UCSD-AML1 (cell line): Measurements from ENCODE around the gene STAC3.

Source experiments
- DNase-seq: peaks from one replicate; lab custom pipeline; 2025; ENCODE audit not compliant: unreplicated experiment; lab: John Stamatoyannopoulos, UW

Gene STAC3

DNA sequence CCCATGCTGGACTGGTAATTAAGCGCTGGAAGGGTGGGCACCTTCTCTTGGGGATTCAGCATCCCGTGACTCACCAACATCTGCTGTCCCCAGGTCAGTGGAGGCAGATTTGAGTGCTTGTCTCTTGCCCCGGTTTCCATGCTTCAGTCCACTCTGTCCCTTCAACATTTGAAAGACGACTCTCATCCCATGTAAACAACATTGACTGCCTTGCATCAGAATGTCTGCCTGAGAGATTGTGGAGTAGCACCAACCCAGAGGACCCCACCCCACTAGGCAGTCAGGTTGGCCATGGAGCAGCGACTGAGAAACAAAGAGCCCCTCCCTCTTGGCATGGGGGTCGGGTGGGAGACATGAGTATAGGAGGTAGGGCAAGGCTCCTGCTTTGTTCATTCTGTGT lies 4.9 kb upstream of the STAC3 start:
- DNase-seq = no peak

DNA sequence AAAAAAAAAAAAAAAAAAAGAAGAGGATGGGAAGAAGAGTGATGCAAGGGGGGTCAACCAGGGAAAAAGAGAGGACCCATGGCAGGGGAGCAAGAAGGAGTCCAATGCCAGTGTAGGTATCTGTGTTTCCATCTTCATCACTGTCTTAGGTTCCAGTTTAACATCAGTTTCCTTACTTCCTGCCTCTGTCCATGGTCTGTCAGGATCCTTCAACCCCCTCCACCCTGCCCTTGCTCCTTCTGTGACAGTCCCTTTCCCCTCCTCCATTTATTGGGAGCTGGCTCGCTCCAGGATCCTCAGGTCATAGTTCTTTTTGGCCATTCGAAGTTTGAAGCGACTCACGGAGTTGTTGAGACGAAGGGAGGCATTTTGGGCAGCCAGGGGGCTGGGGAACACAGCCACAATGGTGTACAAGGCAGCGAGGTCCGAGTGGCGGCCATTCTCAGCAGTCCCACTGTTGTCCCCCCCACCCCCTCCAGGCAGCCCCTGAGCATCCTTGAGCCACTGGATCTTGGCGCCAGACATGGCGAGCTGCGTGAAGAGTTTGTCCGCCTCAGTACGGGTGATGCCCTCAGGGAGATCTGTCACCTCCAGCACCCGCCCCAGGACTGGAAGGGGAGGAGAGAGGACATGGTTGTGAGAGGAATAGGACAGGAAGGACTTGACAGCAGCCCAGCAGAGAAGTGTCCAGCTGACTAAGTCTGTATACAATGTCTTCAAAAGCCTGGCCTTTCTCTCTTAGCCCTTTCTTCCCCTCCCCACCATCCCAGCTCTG lies 3.7 kb upstream of the STAC3 start:
- no peak for DNase-seq

DNA sequence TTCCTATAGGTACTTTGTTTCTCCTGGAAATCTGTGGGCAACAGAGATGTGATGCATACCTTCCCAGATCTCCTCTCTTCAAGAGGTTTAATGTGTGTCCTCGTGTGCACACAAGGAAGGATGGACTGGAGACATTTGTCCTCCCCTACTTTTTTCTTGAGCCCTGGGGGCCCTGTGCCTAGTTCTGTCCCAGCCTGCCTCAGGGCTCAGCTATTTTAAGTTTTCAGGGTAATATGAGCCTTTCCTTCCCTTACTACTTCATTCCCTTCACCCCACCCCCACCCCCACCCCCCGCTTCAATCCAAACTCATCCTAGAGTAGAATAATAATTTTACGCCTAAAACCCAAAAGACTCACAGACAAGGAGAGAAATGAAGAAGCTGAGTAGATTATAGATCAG lies 446 bp downstream of the STAC3 start:
- DNase-seq = no peak

DNA sequence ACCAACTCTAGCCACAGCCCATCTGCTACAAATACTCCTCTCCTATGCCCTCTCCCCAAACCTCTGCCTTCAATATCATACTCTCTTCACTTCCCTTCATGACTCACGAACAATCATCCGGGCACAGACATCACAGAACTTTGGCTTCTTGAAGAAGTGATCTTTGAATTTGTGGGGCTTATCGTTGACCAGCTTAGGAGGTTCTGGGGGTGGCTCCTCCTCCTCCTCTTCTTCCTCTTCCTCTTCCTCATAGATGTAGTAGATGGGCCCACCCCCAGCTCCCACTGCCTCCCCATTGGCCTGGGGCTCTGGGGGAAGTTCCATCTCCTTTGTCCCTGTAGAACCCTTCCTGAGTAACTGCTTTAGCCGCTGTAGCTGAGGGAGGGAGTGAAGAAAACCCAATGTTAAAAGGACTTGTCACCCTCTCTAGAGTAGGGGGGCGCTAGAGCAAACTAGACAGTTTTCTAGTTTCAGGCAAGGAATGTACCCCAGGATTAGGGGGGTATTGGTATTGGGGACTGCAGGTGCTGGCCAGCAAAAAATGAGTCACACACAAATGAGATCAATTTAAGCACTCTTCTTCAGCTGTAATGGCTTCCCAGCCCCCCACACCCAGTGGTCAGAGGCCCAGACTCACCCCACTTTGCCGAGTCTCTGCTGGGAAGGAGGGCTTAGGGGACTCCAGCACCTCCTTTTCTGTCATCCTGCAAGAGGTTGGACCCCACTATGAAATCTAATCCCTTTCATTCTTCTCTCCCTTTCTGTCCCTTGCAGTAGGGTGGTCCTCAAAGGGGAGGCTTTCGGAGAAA lies 1.8 kb downstream of the STAC3 start:
- peak; percentile 80 for DNase-seq

DNA sequence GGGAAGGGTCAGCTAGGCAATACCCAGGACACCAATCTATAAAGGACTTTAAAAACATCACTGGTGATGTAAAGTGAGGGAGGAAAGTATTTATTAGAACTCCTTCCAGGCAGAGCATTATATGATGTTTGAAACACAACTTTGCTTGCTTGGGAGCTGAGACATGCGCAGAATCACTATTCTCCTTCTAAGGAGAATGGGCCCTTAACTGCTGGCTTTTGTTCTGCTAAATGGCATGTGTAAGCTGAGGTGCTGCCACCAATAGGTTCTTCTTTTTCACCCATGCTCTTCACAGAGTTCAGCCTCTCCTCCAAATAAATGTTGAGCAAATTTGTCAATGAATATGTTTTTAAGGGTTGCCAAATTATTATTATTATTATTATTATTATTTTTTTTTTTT lies 3.9 kb downstream of the STAC3 start:
- DNase-seq = no peak

DNA sequence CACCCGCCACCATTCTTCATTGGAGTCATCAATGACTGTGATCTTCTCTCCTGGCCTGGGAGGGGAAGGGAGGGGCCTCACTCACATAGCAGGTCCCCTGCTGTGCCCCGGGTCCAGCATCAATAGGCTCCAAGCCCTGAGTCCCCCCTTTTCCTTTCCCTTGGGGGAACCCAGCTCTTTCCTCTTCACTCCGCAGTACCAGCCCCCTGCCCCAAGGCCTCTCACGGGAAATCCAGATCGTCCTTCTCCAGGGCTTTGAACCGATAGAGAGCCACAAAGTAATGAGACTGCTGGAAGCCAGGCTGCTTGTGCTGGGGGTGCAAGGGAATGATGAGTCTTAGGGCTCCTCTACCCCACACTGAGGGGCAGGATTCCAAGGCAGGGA lies 6.7 kb downstream of the STAC3 start:
- no peak for DNase-seq

DNA sequence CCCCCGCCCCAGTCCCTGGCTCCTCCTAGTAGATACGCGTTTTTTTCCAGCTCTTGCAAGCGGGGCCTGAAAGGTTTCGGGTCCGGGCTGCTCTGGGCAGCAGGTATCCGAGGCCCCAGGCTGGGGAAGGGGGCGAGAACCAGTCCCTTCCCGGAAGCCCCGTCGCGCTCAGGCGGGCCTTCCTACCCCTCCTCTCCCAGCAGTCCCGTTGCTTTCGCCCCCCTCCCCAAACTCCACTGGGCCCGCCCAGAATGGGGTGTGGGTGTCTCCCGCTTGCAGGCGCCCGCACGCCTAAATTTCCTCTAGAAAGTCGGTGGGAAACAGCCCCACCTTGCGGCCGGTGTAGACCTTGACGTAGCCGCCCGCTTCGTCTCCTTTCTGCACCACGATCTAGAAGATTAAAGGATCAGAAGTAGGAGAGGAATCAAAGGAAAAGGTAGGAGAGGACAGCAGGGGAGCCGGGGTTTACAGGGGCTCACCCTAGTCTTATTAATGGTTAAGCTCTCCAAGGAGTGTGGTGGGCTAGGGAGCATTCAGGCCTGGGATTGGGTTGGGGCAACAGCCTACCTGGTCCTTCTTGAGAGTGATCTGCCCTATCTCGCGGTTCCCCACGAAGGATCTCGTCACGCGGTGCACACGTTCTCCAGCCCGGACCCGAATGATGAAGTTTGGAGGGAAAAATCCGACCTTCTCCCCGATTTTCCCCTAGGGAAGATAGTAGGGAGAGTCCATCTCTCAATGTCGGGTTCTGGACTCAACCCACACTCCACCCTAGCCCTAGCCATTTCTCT lies 7.3 kb downstream of the STAC3 start:
- peak; percentile 66 for DNase-seq

DNA sequence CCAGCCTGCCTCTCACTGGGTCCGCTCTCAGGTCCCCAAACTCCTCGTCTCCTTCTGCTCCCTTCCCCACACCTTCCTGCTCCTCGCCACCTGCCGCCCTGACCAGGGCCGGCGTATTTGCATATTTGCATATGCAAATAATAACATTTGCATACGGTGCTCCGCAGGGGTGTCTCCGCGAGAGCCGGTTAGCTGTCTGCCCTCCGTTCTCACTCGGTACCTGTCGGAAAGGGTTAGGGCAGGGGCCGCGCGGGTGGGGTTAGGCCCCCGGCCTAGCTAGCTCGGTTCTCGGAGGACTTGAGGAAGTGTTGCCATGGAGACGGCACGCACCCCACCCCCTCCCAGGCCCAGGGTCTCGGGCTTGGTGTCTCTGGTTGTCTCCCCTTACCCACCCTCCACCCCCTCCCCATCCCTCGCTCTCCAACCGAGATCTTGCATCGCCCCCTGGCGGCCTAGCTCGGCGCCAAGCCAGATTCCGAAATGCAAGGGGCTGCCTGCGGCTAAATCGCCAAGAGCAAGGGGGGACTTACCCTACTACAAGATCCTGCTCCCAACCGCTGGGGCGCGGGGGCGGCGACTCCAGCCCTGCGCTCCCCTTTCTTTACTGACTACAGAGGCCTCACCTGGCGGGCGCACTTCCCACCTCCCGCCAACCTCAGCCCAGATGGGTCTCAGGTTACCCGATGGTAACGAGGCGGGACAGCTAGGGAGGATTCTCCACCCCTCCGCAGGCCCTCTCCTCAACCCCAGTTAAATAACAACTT lies 8.1 kb downstream of the STAC3 start:
- DNase-seq = peak; percentile 43

DNA sequence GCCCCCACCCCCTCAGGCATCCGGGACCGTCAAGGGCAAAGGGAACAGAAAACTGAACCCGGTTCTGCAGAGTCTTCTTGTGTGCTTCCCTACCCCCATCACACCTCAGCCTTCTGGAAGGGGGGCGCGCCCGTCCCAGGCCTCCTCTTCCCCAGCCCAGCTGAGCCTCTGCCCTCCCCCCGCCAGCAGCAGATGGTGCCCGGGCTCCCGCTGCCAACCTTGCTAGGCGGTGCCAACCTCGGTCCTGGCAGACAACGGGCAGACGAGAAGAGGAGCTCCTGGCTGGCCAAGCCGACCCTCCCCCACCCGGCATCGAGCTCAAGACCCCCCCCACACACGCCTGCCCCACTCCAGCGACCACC lies 8.7 kb downstream of the STAC3 start:
- no peak for DNase-seq

DNA sequence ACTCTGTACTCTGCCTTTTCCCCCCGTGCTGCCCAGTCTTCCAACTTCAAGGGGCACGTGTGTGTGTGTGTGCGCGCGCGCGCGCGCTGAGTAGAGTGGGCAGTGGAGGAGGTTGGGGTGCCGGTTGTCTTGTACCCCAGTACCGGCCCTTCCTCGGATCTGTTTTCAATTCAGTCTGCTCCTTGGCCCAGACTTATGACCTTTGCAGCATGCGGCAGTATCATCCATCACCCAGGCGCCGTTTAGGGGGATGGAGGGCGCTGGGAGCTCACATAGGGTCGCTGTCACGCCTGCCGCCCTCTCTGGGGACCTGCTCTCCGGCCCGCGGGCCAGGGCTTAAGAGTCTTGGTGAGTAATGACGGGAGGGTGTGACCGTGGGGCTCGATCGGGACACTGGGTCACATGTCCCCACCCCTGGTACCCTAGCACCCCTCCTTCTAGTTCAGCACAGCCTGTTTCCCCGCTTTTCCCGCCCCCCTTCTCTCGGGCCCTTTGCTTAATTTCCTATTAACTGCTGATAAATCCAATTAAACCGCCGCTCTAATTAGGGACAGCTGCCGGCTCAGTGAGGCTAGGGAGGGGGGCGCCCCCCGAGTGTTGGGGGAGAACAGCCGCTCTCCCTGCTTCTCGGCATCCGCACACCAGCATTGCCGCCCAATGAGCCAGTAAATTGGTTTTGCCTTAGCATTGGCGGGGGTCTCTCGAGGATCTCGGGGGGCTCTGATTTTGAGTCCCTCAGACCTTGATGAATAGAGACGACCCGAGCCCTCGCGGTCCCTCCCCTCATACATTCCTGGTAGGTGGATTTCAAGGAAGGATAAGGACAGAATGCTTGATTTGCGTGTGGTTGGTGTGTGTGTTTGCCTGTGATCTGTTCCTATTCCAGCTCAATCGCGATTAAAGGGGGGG lies 9.3 kb downstream of the STAC3 start:
- DNase-seq = no peak

DNA sequence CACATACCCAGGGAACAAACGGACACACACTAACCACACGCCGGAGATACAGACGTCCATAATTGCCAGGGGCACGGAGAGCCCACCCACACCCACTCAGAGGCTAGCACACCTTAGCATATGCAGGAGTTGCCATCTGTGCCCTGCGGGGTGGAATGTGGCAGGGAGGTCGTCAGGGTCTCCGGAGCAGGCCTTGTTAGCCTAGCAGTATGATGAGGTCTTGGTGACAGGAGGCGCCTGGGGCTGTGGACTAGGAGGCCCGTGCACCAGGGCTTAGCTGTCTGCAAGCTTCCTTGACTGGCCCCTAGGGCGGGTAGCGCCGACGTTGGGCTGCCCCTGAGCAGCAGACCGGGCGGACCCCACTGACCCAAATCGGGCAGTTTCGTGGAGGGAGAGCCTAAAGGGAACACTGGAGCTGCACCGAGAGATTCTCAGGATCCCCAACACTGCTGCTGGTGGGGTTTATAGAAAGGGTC lies 10.0 kb downstream of the STAC3 start:
- no peak for DNase-seq

DNA sequence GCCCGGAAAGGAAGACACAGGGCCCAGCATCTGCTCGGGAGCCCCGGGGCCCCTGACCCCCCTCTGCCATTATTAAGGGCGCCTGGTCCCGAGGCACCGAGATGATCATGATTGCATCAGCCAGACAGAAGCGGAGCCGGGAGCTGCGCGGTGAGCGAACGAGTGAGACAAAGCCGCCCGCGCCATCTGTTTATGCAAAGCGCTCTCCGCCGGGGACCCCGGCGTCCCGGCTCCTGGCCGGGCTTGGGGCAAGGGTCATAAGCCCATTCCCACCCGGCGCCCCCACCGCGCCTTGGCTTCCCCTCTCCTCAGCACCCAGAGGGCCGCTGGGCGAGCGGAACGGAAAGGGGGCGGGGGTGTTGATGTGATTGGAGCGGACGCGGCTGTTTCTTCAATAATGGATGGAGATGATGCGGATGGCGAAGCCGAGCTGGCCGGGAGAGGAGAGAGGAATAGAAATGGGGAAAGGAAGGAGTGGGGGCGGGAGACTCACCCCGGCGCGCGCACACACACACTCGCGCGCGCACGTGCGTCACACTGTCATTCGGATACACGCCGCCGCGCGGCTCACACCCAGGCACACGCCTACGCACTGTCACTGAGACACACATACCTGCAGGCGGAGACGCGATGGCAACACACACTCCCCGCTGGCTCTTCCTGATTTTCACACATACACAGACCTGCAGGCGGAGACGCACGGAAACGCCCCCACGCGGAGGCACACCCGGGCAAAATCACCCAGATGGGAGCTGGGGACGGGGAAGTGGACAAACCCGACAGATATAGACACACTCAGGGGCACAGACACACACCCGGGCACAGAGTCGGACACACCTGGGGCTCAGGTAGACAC lies 10.7 kb downstream of the STAC3 start:
- peak; percentile 70 for DNase-seq

DNA sequence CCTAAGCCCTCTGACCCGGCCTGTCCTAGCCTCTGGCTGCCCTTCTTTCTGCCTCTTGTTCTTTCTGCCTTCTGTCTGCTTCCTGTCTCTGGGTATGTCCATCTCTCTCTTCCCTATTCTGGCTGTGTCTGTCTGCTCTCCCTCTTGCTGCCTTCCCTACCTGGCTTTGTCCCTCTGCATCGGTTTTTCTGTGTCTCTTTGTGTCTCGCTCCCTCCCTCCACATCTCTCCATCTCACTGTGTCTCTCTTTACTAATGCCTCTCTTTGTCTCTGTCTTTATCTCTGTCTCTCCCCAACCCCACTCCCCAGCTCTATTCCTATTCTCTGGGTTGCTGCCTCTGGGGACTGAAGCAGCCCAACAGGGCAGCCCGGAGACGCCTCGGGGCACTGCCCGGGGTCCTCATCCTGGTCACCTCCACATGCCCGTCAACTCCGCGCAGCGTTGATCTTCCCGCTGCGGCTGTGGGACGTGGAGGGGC lies 11.4 kb downstream of the STAC3 start:
- no peak for DNase-seq

DNA sequence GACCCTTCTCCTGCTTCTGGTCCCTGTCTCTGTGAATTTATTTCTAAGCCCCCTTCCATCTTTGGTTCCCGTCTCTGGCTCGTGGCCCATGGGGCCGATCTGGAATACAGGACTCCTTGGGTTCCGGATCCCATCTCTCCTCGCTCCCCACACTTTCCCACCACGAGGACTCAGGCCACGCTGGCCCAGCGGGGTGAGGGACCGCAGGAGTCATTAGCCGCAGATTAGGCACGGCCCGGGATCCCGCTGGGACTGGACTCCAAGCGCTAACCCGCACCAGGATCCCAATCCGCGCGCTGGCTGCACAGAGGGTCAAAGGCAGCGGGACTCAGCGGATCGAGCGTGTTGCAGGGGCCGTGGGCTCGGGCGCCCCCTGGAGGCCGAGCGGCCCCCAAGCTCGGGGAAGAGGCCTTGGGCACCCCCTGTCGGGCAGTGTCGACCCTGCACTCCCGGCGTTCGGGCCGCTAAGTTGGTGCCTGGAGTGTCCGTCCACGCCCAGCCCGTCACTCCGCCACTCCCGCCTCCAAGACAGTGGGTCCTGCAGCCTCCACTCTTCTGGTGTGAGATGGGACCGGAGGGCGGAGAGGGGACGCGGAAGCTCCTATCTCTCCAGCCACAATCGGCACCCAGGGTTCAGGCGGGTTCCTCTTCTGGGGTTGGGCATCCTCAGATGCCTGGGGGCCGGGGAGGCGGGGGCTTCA lies 12.0 kb downstream of the STAC3 start:
- peak; percentile 93 for DNase-seq

DNA sequence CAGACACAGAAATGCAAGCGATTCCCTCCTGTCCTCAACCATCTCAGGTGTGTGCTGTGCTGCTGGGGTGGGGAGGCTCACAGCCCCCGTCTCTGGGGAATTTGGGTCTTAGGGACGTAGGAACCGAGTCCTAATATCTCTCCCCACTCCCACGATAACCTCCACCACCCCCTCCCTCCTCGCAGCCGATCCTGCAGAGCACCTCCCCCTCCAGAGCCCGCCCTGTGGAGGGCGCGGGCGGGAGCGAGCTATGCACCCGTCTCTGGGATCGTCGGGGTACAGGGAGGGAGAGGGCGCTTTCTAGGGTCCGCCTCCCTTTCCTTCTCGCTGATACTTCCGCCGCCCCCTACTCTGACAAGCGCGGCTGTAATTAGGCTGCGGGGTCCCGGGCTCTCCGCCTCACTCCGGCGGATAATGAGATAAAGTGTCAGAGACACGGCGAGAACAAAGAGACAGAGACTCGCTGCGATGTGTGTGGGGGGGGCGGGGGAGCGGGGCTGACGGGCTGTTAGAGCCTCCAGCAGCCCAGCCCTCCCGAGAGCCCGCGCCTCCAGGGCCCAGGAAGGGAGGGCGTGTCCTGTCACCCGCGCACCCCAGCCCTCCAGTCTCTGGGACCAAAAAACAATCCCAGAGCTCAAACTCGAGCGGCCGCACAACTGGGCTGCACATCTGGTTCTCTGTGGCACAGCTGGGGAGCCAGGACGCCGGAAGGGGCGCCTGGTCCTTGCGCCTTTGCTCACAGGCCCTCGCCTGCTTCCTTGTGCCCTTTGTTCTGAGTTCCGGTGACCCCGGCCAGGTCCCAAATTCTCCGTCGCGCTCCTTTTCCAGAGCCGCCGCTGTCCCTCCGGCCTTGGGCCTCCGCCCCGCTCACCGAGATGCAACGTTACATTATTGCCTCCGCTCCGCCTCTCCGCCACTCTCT lies 12.8 kb downstream of the STAC3 start:
- no peak for DNase-seq

DNA sequence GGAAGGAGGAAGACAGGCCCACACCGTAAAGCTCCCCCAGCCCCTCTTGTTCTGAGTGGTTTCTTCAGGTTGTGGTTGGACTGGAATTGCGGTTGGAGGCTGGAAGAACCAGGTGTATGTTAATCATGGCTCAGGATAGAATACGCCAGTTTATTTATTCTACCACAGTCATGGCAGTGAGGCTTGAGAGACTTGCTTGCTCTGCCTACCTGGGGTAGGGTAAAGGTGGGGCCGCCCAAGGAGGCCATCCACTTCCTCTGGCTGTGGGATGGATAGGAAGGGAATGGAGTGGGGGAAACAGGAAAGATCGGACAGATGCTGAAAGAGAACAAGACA lies 13.4 kb downstream of the STAC3 start:
- no peak for DNase-seq

DNA sequence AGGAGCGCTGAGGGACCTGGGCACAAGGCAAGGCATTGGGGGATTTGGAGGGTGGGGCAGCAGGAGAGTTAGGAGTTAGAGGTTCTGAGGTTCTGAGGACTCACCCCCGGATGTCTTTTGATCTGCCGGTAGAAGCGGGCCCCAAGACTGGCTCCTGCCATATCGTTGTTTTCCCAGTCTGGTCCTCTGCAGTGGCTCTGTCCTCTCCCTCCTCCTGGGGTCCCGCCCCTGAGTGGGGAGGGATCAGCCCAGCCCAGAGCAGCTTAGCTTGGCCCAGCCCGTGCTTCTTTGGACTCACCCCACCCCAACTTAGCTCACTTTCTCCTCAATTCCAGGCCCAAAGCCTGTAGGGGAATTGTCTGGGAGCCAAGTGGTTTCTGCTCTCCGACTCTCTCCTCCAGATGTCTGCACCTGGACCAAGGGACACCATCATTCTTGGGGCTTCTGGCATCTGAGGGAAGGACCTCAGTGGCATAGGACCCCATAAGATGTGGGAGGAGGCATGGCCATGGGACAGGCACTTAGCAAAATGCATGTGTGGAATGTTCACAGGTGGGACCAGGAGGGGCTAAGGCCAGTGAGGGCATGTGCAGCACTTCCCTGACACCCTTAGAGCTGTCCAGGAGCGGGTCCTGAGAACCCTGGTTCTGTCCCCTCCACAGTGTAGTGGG lies 13.9 kb downstream of the STAC3 start:
- no peak for DNase-seq
